IPS-15b (cell line): ENCODE data around the gene CA11.

Experiments used
- H3K27me3 ChIP-seq: one replicate; pipeline ENCODE4 v1.6.1; 2013; ENCODE audit warnings: low read length; ENCODE audit not compliant: control insufficient read depth, insufficient read depth
- H3K36me3 ChIP-seq: one replicate; pipeline ENCODE4 v1.6.1; 2013; ENCODE audit warnings: low read length; ENCODE audit not compliant: control insufficient read depth, insufficient read depth
- H3K4me1 ChIP-seq: one replicate; pipeline ENCODE4 v1.6.1; 2013; ENCODE audit warnings: mild to moderate bottlenecking, low read length; ENCODE audit not compliant: control insufficient read depth, insufficient read depth
- H3K4me3 ChIP-seq: one replicate; pipeline ENCODE4 v1.5.1; 2013; ENCODE audit warnings: low read depth, low read length
- H3K9ac ChIP-seq: one replicate; pipeline ENCODE4 v1.6.1; 2013; ENCODE audit warnings: low read depth, mild to moderate bottlenecking, low read length
- H3K9me3 ChIP-seq: one replicate; pipeline ENCODE4 v1.6.1; 2013; ENCODE audit warnings: mild to moderate bottlenecking, low read length; ENCODE audit not compliant: control insufficient read depth, insufficient read depth

The CA11 gene

DNA sequence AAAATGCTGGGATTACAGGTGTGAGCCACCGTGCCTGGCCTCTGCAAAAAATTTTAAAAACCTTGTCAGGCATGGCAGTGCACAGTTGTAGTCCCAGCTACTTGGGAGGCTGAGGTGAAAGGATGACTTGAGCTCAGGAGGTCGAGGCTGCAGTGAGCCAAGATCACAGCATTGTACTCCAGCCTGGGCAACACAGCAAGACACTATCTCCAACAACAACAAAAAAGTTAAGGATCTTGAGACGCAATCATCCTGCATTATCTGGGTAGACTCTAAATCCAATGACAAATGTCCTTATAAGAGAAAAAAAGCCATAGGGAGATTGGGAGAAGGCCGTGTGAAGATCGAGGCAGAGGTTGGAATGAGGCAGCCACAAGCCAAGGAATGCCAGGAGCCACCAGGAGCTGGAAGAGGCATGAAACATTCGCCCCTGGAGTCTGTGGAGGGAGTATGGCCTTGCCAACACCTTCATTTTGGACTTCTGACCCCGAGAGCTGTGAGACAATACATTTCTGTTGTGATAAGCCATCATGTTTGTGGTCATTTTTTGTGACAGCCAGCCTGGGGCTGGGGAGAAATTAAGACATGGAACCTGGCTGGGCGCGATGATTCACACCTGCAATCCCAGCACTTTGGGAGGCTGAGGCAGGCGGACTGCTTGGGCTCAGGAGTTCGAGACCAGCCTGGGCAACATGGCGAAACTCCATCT lies 5.1 kb upstream of the CA11 start:
- Histone ChIP-seq H3K36me3 (no peaks in the 10 kb centered on the region), H3K27me3 (no peaks in the 10 kb centered on the region), H3K9me3 (no peaks in the 10 kb centered on the region), H3K9ac (no peak overlapping the region), H3K4me3 (no peak overlapping the region), H3K4me1 (no peaks in the 10 kb centered on the region)

DNA sequence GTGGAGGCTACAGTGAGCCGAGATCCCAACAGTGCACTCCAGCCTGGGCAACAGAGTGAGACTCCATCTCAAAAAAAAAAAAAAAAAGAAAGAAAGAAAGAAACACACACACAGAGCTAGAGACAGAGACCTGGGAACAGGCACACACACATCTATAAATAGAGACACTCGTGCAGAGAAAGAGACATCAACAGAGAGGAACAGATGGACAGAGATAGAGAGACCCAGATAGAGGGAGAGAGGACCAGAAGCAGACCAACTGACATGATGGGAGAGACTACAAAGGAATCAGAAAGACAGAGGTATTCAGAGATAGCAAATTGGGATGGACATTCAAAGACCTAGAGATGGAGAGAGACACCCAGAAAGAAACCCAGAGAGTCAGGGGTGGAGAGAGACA lies 2.1 kb upstream of the CA11 start:
- Histone ChIP-seq H3K27me3 (no peaks in the 10 kb centered on the region), H3K4me1 (peaks cover 4% of the 10 kb centered on the region), H3K9ac (no peak overlapping the region), H3K9me3 (no peaks in the 10 kb centered on the region), H3K4me3 (no peak overlapping the region), H3K36me3 (no peaks in the 10 kb centered on the region)

DNA sequence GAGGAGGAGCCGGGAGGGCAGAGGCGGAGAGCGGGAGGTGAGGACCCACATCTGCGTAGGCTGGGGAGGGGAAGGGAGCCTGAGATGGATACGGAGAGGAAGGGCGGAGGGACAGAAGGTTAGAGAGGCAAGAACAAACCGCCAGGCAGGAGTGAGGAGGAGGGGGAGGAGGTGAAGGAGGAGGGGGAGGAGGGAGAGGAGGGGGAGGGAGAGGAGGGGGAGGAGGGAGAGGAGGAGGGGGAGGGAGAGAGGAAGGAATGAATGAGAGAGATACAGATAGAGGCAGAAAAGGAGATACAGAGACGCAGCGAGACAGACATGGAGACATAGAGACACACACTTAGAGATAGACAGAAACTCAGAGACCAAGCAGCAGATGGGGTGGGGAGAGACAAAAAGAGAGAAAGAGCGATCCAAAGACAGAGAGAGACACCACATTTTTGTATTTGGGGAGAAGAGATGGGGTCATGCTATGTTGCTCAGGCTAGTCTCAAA lies 782 bp upstream of the CA11 start:
- H3K9ac ChIP-seq: no peak overlapping the region

DNA sequence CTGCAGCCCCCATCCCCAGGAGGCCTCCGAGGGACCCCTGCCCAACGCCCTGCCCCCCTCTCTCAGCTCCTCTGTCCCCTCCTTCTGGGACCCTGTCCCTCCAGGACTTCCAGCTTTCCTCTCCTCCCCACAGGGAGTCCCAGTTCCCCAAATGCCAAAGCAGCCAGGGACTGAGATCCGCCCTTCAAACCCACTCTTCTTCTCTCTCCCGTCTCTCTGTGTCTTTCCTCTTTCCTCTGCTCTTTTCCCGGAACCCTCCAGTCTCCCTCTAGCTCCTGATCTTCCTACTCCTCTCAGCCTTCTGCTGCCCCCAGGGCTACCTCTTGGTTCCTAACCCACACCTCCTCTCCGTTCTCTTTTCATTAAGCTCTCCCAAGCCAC lies 377 bp downstream of the CA11 start:
- Histone ChIP-seq H3K4me1 (peaks cover 4% of the 10 kb centered on the region), H3K9ac (peak overlapping the region; percentile 56), H3K4me3 (peak overlapping the region; percentile 94), H3K27me3 (no peaks in the 10 kb centered on the region), H3K36me3 (no peaks in the 10 kb centered on the region), H3K9me3 (no peaks in the 10 kb centered on the region)

More for the DNA sequence above, 782 bp upstream of the CA11 start:
- H3K4me1 ChIP-seq: peaks cover 4% of the 10 kb centered on the region
- H3K27me3 ChIP-seq: no peaks in the 10 kb centered on the region
- no peaks in the 10 kb centered on the region for H3K9me3 ChIP-seq
- H3K36me3 ChIP-seq: no peaks in the 10 kb centered on the region
- peak overlapping the region; percentile 39 for H3K4me3 ChIP-seq

DNA sequence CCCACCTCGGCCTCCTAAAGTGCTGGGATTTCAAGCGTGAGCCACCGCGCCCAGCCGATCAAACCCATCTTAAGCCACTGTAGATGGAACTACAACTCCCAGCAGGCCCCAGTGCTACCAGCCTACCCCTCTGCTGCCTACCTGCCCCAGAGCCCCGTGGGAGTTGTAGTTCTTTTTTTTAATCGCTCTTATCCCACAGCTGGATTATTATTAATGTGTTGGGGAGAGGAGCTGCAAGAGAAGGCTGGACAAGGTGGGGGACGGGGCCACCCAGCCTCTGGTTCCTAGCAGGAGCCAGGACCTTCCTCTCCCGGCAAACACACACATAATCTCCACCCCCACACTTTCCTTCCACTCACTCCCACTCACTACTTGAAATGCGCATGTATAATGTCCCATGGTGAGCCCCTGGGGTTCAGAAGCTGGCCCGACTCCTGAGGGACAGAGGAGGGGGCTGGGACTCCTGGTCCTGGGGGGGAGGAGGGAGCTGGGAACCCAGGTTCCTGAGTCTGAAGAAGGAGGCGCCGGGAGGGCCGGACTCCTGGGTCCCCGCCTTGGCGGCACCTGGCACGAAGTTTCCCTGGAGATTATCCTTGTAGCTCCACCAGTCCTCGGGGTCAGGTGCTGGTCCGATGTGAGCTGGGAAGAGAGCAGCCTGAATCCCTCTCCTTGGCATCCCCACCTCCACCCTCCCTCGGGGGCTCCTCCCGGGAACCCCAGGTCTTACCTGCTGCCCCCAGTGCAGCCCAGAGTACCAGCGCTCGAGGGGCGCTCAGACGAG lies 958 bp downstream of the CA11 start:
- H3K9ac ChIP-seq: peak overlapping the region; percentile 56
- peak overlapping the region; percentile 94 for H3K4me3 ChIP-seq

DNA sequence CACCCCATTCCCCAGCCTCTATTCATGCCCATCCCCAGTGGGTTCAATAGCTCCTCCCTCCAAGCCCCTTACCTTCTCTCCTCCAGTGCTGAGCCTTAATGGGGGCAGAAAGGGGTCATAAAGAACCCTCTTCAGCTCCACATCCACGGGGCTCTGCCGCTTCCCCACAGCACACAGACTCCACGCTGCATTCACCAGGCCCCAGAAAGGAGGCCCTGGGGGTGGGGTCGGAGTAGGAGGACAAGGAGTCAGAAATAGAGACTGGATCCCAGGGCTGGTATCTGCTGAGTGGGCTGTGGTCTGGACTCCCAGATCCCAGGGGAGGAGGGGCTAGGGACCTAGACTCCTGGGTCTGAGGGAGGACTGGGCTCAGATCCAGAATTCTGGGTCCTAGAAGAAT lies 1.6 kb downstream of the CA11 start:
- Histone ChIP-seq H3K4me3 (peak overlapping the region; percentile 94), H3K4me1 (peaks cover 6% of the 10 kb centered on the region), H3K9ac (no peak overlapping the region)

More for the DNA sequence above, 958 bp downstream of the CA11 start:
- Histone ChIP-seq H3K36me3 (no peaks in the 10 kb centered on the region), H3K4me1 (peaks cover 4% of the 10 kb centered on the region), H3K27me3 (no peaks in the 10 kb centered on the region), H3K9me3 (no peaks in the 10 kb centered on the region)

DNA sequence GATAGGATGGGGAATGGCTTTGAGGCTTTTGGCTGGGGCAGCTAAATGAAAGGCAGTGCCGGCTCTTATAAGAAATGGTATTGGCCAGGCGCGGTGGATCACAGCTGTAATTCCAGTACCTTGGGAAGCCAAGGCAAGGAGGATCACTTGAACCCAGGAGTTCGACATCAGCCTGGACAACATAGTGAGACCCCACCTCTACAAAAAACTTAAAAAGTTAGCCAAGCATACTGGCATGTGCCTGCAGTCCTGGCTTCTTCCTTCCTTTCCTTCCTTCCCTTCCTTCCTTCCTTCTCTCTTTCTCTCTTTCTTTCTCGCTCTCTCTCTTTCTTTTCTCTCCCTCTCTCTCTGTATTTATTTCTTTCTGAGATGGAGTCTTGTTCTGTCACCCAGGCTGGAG lies 3.1 kb downstream of the CA11 start:
- H3K9ac ChIP-seq: no peak overlapping the region
- peaks cover 8% of the 10 kb centered on the region for H3K4me1 ChIP-seq
- no peaks in the 10 kb centered on the region for H3K27me3 ChIP-seq
- H3K9me3 ChIP-seq: no peaks in the 10 kb centered on the region
- H3K36me3 ChIP-seq: no peaks in the 10 kb centered on the region
- no peak overlapping the region for H3K4me3 ChIP-seq

More for the DNA sequence above, 1.6 kb downstream of the CA11 start:
- Histone ChIP-seq H3K27me3 (no peaks in the 10 kb centered on the region), H3K9me3 (no peaks in the 10 kb centered on the region), H3K36me3 (no peaks in the 10 kb centered on the region)

DNA sequence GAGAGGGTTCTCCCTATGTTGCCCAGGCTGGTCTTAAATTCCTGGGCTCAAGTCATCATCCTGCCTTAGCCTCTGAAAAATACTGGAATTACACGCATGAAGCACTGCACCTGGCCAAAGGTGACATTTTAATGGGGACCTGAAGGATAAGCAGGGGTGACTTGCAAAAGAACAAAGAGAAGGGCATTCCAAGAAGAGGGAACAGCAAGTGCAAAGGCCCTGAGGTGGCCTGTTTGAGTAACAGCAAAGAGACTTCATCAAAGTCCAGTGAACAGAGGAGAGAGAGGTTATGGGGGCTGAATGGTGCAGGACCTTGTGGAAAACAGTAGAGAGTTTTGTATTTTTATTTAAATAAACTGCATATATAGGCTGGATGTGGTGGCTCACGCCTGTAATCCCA lies 4.1 kb downstream of the CA11 start:
- H3K9ac ChIP-seq: no peak overlapping the region
- H3K9me3 ChIP-seq: no peaks in the 10 kb centered on the region
- no peaks in the 10 kb centered on the region for H3K36me3 ChIP-seq
- no peaks in the 10 kb centered on the region for H3K27me3 ChIP-seq
- H3K4me1 ChIP-seq: peaks cover 8% of the 10 kb centered on the region
- no peak overlapping the region for H3K4me3 ChIP-seq

DNA sequence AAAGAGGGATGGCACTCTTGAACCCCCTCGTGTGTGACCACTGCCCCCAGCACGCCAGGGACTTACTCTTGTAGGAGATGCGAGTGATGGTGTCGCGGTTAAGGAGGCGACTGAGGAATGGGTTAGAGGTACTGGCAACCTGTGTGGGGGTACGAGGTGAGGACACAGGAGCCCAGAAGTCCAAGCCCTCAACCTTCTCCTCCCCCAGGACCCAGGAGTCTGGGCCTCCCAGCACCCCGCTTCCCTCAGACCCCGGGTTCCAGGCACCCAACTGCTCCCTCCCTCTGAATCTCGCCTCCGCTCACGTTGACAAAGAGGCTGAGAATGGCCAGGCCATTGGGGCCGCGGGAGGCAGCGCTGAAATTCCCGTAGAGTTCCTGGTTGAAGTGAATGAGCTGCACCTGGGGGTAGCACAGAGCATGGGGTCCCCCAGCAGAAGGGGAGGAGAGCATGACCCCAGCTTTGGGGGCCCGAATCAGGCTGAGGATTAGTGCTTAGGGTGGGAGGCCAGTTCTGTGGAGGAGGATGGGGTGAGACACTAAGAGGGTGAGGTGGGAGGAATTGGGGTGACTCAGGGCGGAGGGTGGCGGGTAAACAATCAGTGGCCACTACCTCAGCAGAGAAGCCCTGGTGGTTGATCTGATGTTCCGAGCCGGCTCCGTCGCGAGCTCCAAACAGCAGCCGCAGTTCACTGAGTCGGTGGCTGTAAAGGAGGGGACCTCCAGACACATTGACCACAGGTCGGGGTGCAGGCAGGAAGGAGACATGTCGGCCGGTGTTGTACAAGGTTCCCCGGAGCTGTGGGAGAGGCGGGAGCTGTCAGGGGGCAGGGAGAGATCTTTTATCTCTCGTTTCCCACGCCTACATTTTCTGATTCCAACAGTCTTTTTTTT lies 6.3 kb downstream of the CA11 start:
- peak overlapping the region; percentile 26 for H3K9ac ChIP-seq
- H3K4me1 ChIP-seq: peaks cover 8% of the 10 kb centered on the region
- no peaks in the 10 kb centered on the region for H3K9me3 ChIP-seq
- H3K4me3 ChIP-seq: peak overlapping the region; percentile 84
- H3K27me3 ChIP-seq: no peaks in the 10 kb centered on the region
- no peaks in the 10 kb centered on the region for H3K36me3 ChIP-seq

DNA sequence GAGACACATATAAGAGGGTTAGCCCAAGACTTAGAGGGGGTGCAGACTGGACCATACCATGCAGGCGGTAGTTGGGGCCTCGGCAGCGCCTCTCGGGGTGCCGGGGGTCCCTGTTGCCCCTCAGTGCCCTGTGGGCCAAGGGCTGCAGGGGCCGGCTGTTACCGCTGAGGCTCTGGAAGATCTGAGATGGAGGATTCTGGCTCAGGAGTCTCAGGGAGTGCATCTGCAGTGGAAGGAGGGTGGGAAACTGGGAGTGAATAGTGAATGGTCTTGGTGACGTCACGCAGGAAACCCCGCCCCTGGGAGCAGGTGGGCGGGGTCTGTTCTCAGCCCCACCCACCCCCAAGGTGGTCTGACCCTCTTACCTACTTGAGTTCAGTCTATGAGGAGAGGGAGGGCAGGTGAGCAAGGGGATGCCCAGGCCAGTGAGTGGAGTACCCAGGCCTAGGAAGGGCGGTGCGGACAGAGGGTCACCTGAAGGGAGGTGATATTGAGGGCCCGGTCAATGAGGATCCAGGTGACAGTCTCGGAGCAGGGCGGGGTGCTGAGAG lies 7.1 kb downstream of the CA11 start:
- Histone ChIP-seq H3K27me3 (no peaks in the 10 kb centered on the region), H3K4me3 (peak overlapping the region; percentile 84), H3K36me3 (no peaks in the 10 kb centered on the region), H3K9ac (peak overlapping the region; percentile 5), H3K9me3 (no peaks in the 10 kb centered on the region), H3K4me1 (peaks cover 9% of the 10 kb centered on the region)
